H9 (cell line): ENCODE data around the gene NSUN6. TPM values are rescaled to one million over a fixed set of nuclear protein-coding genes. Genes with fewer than 3 reads are reported as not detected.

ENCODE experiments used
- DNase-seq: peaks from one replicate; pipeline ENCODE4 v3.0.0-alpha.2; 2017
- H2AFZ ChIP-seq: one replicate; pipeline ENCODE4 v1.6.1; 2013; ENCODE audit warnings: mild to moderate bottlenecking, low read length, control low read depth, moderate library complexity
- H2AK5ac ChIP-seq: 2 replicates; pipeline ENCODE4 v1.6.1; 2013; ENCODE audit warnings: low read length, control low read depth, mixed read lengths; ENCODE audit not compliant: insufficient read length
- H2BK120ac ChIP-seq: one replicate; pipeline ENCODE4 v1.6.1; 2013; ENCODE audit warnings: low read depth, mild to moderate bottlenecking, low read length, control low read depth, inconsistent platforms; ENCODE audit not compliant: poor library complexity, severe bottlenecking
- H2BK12ac ChIP-seq: 2 replicates; pipeline ENCODE4 v1.6.1; 2013; ENCODE audit warnings: low read length, control low read depth, mixed read lengths, low read depth; ENCODE audit not compliant: insufficient read length
- H2BK15ac ChIP-seq: 2 replicates; pipeline ENCODE4 v1.6.1; 2013; ENCODE audit warnings: low read depth, low read length, control low read depth
- H2BK20ac ChIP-seq: one replicate; pipeline ENCODE4 v1.6.1; 2013; ENCODE audit warnings: low read depth, mild to moderate bottlenecking, low read length, control low read depth, inconsistent platforms; ENCODE audit not compliant: poor library complexity, severe bottlenecking
- H2BK5ac ChIP-seq: 2 replicates; pipeline ENCODE4 v1.6.1; 2013; ENCODE audit warnings: low read length, control low read depth, mixed read lengths; ENCODE audit not compliant: insufficient read length
- H3K14ac ChIP-seq: 2 replicates; pipeline ENCODE4 v1.6.1; 2013; ENCODE audit warnings: low read length, control low read depth; ENCODE audit not compliant: insufficient read depth
- H3K18ac ChIP-seq: 2 replicates; pipeline ENCODE4 v1.6.1; 2013; ENCODE audit warnings: low read depth, mild to moderate bottlenecking, mixed read lengths, low read length, control low read depth; ENCODE audit not compliant: insufficient read length
- H3K23ac ChIP-seq: 2 replicates; pipeline ENCODE4 v1.6.1; 2013; ENCODE audit warnings: low read length, control low read depth, mixed read lengths, low read depth; ENCODE audit not compliant: insufficient read length
- H3K23me2 ChIP-seq: 2 replicates; pipeline ENCODE4 v1.6.1; 2013; ENCODE audit warnings: low read depth, mild to moderate bottlenecking, mixed read lengths, low read length, control low read depth; ENCODE audit not compliant: insufficient read length, poor library complexity, severe bottlenecking
- H3K27ac ChIP-seq: 2 replicates; pipeline ENCODE4 v1.5.1; 2013; ENCODE audit warnings: low read length, control low read depth, mixed read lengths, low read depth; ENCODE audit not compliant: insufficient read length
- H3K27me3 ChIP-seq: 2 replicates; pipeline ENCODE4 v1.6.1; 2013; ENCODE audit warnings: low read length, control low read depth, inconsistent platforms; ENCODE audit not compliant: insufficient read depth
- H3K4ac ChIP-seq: 2 replicates; pipeline ENCODE4 v1.6.1; 2013; ENCODE audit warnings: low read depth, mild to moderate bottlenecking, control low read depth, inconsistent platforms, low read length, moderate library complexity
- H3K4me1 ChIP-seq: 2 replicates; pipeline ENCODE4 v1.6.1; 2013; ENCODE audit warnings: low read length, control low read depth, inconsistent platforms; ENCODE audit not compliant: insufficient read depth
- H3K4me2 ChIP-seq: 2 replicates; pipeline ENCODE4 v1.6.1; 2013; ENCODE audit warnings: low read length, control low read depth, mixed read lengths; ENCODE audit not compliant: insufficient read length, insufficient read depth
- H3K56ac ChIP-seq: 2 replicates; pipeline ENCODE4 v1.6.1; 2013; ENCODE audit warnings: low read depth, mild to moderate bottlenecking, mixed read lengths, low read length, control low read depth; ENCODE audit not compliant: insufficient read length
- H3K79me1 ChIP-seq: 2 replicates; pipeline ENCODE4 v1.6.1; 2013; ENCODE audit warnings: low read depth, mild to moderate bottlenecking, moderate library complexity, low read length, control low read depth, inconsistent platforms; ENCODE audit not compliant: insufficient read depth, poor library complexity, severe bottlenecking
- H3K79me2 ChIP-seq: 2 replicates; pipeline ENCODE4 v1.6.1; 2013; ENCODE audit warnings: low read length, control low read depth, inconsistent platforms; ENCODE audit not compliant: insufficient read depth
- H3K9ac ChIP-seq: 2 replicates; pipeline ENCODE4 v1.6.1; 2013; ENCODE audit warnings: low read length, control low read depth, mixed read lengths; ENCODE audit not compliant: insufficient read length; ENCODE audit errors: extremely low read depth
- H3K9me3 ChIP-seq: one replicate; pipeline ENCODE4 v1.6.1; 2013; ENCODE audit warnings: low read depth, low read length, inconsistent platforms; ENCODE audit not compliant: control insufficient read depth
- H3T11ph ChIP-seq: one replicate; pipeline ENCODE4 v1.6.1; 2013; ENCODE audit warnings: mild to moderate bottlenecking, low read length, control low read depth, inconsistent platforms
- H4K20me1 ChIP-seq: one replicate; pipeline ENCODE4 v1.6.1; 2013; ENCODE audit not compliant: control insufficient read depth, insufficient read length, insufficient read depth
- H4K5ac ChIP-seq: 2 replicates; pipeline ENCODE4 v1.6.1; 2013; ENCODE audit warnings: low read depth, mild to moderate bottlenecking, mixed read lengths, low read length, control low read depth; ENCODE audit not compliant: insufficient read length
- H4K8ac ChIP-seq: replicated peaks from 2 replicates; pipeline ENCODE4 v1.6.1; 2013; ENCODE audit warnings: low read length, control low read depth, mixed read lengths, low read depth; ENCODE audit not compliant: insufficient read length
- H4K91ac ChIP-seq: 2 replicates; pipeline ENCODE4 v1.6.1; 2013; ENCODE audit warnings: low read depth, mild to moderate bottlenecking, moderate library complexity, mixed read lengths, low read length, control low read depth; ENCODE audit not compliant: insufficient read length
- H3K27ac Mint-ChIP-seq, 3 experiments: 2 replicates in 2 of 3; 3 replicates in 1 of 3; pipeline ENCODE4 v1.8.0; 2020 to 2021; ENCODE audit warnings: mixed read lengths in 3 of 3, mild to moderate bottlenecking in 1 of 3, moderate library complexity in 1 of 3
- H3K27me3 Mint-ChIP-seq: 2 replicates; pipeline ENCODE4 v1.8.0; 2021; ENCODE audit warnings: low read depth, mild to moderate bottlenecking, moderate library complexity, mixed read lengths
- H3K36me3 Mint-ChIP-seq, 3 experiments: 2 replicates in 2 of 3; 3 replicates in 1 of 3; pipeline ENCODE4 v1.8.0; 2020 to 2021; ENCODE audit warnings: low read depth in 3 of 3, mixed read lengths in 3 of 3; ENCODE audit not compliant: insufficient read depth in 1 of 3
- H3K4me1 Mint-ChIP-seq, 2 experiments: 2 replicates each; pipeline ENCODE4 v1.8.0; 2020; ENCODE audit warnings: mixed read lengths in 2 of 2
- H3K4me3 Mint-ChIP-seq, 2 experiments: 2 replicates in 1 of 2; 3 replicates in 1 of 2; pipeline ENCODE4 v1.8.0; 2020 to 2021; ENCODE audit warnings: mild to moderate bottlenecking in 2 of 2, mixed read lengths in 2 of 2, moderate library complexity in 1 of 2
- H3K9me3 Mint-ChIP-seq, 2 experiments: 2 replicates in 1 of 2; 3 replicates in 1 of 2; pipeline ENCODE4 v1.8.0; 2020; ENCODE audit warnings: mild to moderate bottlenecking in 2 of 2, mixed read lengths in 2 of 2, moderate library complexity in 1 of 2
- CTCF ChIP-seq: fragments of 200-600 bp; sonication (generic); conservative IDR thresholded peaks from 3 replicates; pipeline ENCODE4 v1.8.0; 2021; ENCODE audit warnings: antibody characterized with exemption, mild to moderate bottlenecking
- WGBS: extraction: QIAGEN DNeasy Blood & Tissue Kit; methylation state at CpG from one replicate; pipeline ENCODE4 v1.1.7; 2013; ENCODE audit warnings: missing lambda C conversion rate, low lambda C conversion rate, mixed read lengths; ENCODE audit not compliant: insufficient read length; ENCODE audit errors: extremely low coverage; 5-methylcytosine and 5-hydroxymethylcytosine counted together
- total RNA-seq: library from RNA; stranded (reverse); gene quantifications from 2 replicates; pipeline ENCODE4 v1.2.1, GENCODE V29; 2021

Gene NSUN6
- total RNA-seq, 1 experiment from 2014 or later, result 11.9 TPM

- Histone ChIP-seq H3K56ac (no peak overlapping the region), H2BK12ac (no peak overlapping the region), H3K9me3 (peaks cover 10% of the 10 kb centered on the region), H3K18ac (no peak overlapping the region), H4K91ac (no peak overlapping the region), H3K23me2 (no peaks in the 10 kb centered on the region), H3K27ac (no peak overlapping the region), H3K9ac (no peak overlapping the region), H2AK5ac (no peak overlapping the region), H3K79me2 (no peaks in the 10 kb centered on the region), H3T11ph (no peak overlapping the region), H2AFZ (no peak overlapping the region), H3K4ac (no peak overlapping the region), H2BK5ac (no peak overlapping the region), H3K14ac (no peak overlapping the region), H3K4me2 (no peak overlapping the region), H2BK20ac (no peak overlapping the region), H3K79me1 (no peaks in the 10 kb centered on the region), H4K5ac (no peak overlapping the region), H4K8ac (no peak overlapping the region), H3K23ac (no peak overlapping the region), H4K20me1 (no peaks in the 10 kb centered on the region), H3K27me3 (no peaks in the 10 kb centered on the region), H2BK120ac (no peak overlapping the region), H2BK15ac (no peak overlapping the region), H3K4me1 (no peaks in the 10 kb centered on the region)
- H3K9me3 Mint-ChIP-seq, result peaks cover 6 to 9% of the 10 kb centered on the region in 2 experiments
- H3K36me3 Mint-ChIP-seq, result peaks cover 57 to 69% (median 64%) of the 10 kb centered on the region in 3 experiments
- whole genome bisulfite sequencing, result no CpG with 5 or more reads among the region's 3 CpGs
- no peak overlapping the region for H3K4me3 Mint-ChIP-seq
- no peak for DNase-seq
- H3K4me1 Mint-ChIP-seq, result peaks cover 2 to 13% of the 10 kb centered on the region in 2 experiments; a peak in 2 of 4 replicates
- TF ChIP-seq CTCF, result no peak
- no peaks in the 10 kb centered on the region for H3K27me3 Mint-ChIP-seq
- H3K27ac Mint-ChIP-seq, result no peak overlapping the region
These were observed 68.6 kb downstream of the NSUN6 start for GRCh38 chr10:18582803-18583202.
